HEK293 (cell line): ENCODE results near the gene IL9.

Source experiments
- CTCF ChIP-seq: fragments of 450-650 bp; formaldehyde crosslinking; IDR thresholded peaks from 2 replicates; pipeline ENCODE4 v1.5.1; 2016; ENCODE audit warnings: missing biosample characterization, missing genetic modification characterization
- IKZF3 ChIP-seq: fragments of 450-650 bp; IDR thresholded peaks from 2 replicates; pipeline ENCODE4 v1.5.0; 2018; ENCODE audit warnings: missing biosample characterization, mild to moderate bottlenecking, missing genetic modification characterization, moderate library complexity
- TSHZ1 ChIP-seq: fragments of 450-650 bp; formaldehyde crosslinking; IDR thresholded peaks from 2 replicates; pipeline ENCODE4 v1.5.1; 2016; ENCODE audit warnings: missing biosample characterization, missing genetic modification characterization, borderline replicate concordance
- ZNF350 ChIP-seq: fragments of 450-650 bp; formaldehyde crosslinking; IDR thresholded peaks from 2 replicates; pipeline ENCODE4 v1.5.0; 2017; ENCODE audit warnings: missing biosample characterization, mild to moderate bottlenecking, missing genetic modification characterization
- ZNF510 ChIP-seq: fragments of 450-650 bp; formaldehyde crosslinking; IDR thresholded peaks from 2 replicates; pipeline ENCODE4 v1.5.1; 2018; ENCODE audit warnings: mild to moderate bottlenecking, missing genetic modification characterization, missing biosample characterization; ENCODE audit not compliant: insufficient replicate concordance
- ZSCAN4 ChIP-seq: fragments of 450-650 bp; formaldehyde crosslinking; IDR thresholded peaks from 2 replicates; pipeline ENCODE4 v1.5.1; 2017; ENCODE audit warnings: missing biosample characterization, missing genetic modification characterization

- TF ChIP-seq ZNF510 (tag by site-specific recombination) (no peak), CTCF (tag by site-specific recombination) (no peak), IKZF3 (tag by site-specific recombination) (no peak), ZNF350 (tag by site-specific recombination) (no peak), ZSCAN4 (tag by site-specific recombination) (no peak), TSHZ1 (no peak)
These were observed 24.6 kb upstream of the IL9 start for GRCh38 chr5:135920199-135920598.
